Keratinocyte (primary cell): ENCODE data around the gene LRRC27. TPM values are rescaled to one million over a fixed set of nuclear protein-coding genes. Genes with fewer than 3 reads are reported as not detected.

Source experiments
- DNase-seq: peaks from one replicate; pipeline ENCODE4 v3.0.0-alpha.2; 2011; ENCODE audit warnings: low read depth, missing footprints, low spot score
- FAIRE-seq: peaks from 2 replicates; lab custom pipeline; 2011; peaks lifted over from hg19 to GRCh38; lab: Jason Lieb, UNC
- H2AFZ ChIP-seq: 2 replicates; pipeline ENCODE4 v1.6.0; 2012; ENCODE audit warnings: low read length, control low read depth, inconsistent platforms; ENCODE audit not compliant: control insufficient read depth
- H3K27ac ChIP-seq: 2 replicates; pipeline ENCODE4 v1.5.1; 2011; ENCODE audit warnings: low read length; ENCODE audit not compliant: control insufficient read depth, insufficient read depth
- H3K27me3 ChIP-seq: 3 replicates; pipeline ENCODE4 v1.6.0; 2011; ENCODE audit warnings: low read length; ENCODE audit not compliant: control insufficient read depth, insufficient read depth; ENCODE audit errors: extremely low read depth
- H3K36me3 ChIP-seq, 2 experiments: 2 replicates in 1 of 2; 3 replicates in 1 of 2; pipeline ENCODE4 v1.5.1; 2011; ENCODE audit warnings: low read length in 2 of 2, mild to moderate bottlenecking in 1 of 2; ENCODE audit not compliant: control insufficient read depth in 2 of 2, insufficient read depth in 2 of 2; ENCODE audit errors: extremely low read depth in 1 of 2
- H3K4me1 ChIP-seq: 3 replicates; pipeline ENCODE4 v1.5.1; 2011; ENCODE audit warnings: low read length; ENCODE audit not compliant: control insufficient read depth, insufficient read depth; ENCODE audit errors: extremely low read depth
- H3K4me2 ChIP-seq: 3 replicates; pipeline ENCODE4 v1.6.0; 2011; ENCODE audit warnings: low read depth, low read length; ENCODE audit not compliant: control insufficient read depth, insufficient read depth; ENCODE audit errors: extremely low read depth
- H3K4me3 ChIP-seq, 3 experiments: fragments of 200-600 bp in 1 of 3; sonication (generic) in 1 of 3; 2 replicates in 2 of 3; 3 replicates in 1 of 3; pipeline ENCODE4 v1.5.1; 2011 to 2016; ENCODE audit warnings: low read length in 3 of 3, mild to moderate bottlenecking in 3 of 3, control low read depth in 2 of 3, inconsistent platforms in 1 of 3, low read depth in 1 of 3, mixed read lengths in 1 of 3, mixed run types in 1 of 3, moderate library complexity in 1 of 3; ENCODE audit not compliant: control insufficient read depth in 2 of 3, insufficient read depth in 2 of 3; ENCODE audit errors: extremely low read depth in 1 of 3
- H3K79me2 ChIP-seq: 2 replicates; pipeline ENCODE4 v1.6.0; 2012; ENCODE audit warnings: low read length; ENCODE audit not compliant: control insufficient read depth, insufficient read depth
- H3K9ac ChIP-seq: 3 replicates; pipeline ENCODE4 v1.6.0; 2011; ENCODE audit warnings: low read length; ENCODE audit not compliant: control insufficient read depth, insufficient read depth; ENCODE audit errors: extremely low read depth
- H3K9me1 ChIP-seq: 3 replicates; pipeline ENCODE4 v1.6.0; 2011; ENCODE audit warnings: low read length; ENCODE audit not compliant: control insufficient read depth, insufficient read depth; ENCODE audit errors: extremely low read depth
- H3K9me3 ChIP-seq: 2 replicates; pipeline ENCODE4 v1.5.1; 2012; ENCODE audit warnings: low read depth, low read length; ENCODE audit not compliant: control insufficient read depth
- H4K20me1 ChIP-seq: 3 replicates; pipeline ENCODE4 v1.6.0; 2011; ENCODE audit warnings: low read length; ENCODE audit not compliant: control insufficient read depth, insufficient read depth; ENCODE audit errors: extremely low read depth
- EZH2 ChIP-seq: IDR thresholded peaks from one replicate; pipeline ENCODE4 v1.6.1; 2012; ENCODE audit warnings: inconsistent platforms, mild to moderate bottlenecking, low read length, moderate library complexity
- dilution Hi-C: fragments of 300-500 bp; cut with MboI; formaldehyde crosslinking; loops from one replicate; pipeline ENCODE4 v1.7.0; 2020; ENCODE audit warnings: low sequenced_read_pairs; ENCODE audit not compliant: extremely low pct_ligation_motif_present
- polyA plus RNA-seq, 5 experiments: library from polyadenylated mRNA; depleted of rRNA in 3 of 5; stranded (reverse) in 3 of 5; stranded (forward) in 1 of 5; unstranded in 1 of 5; fragments of >200 nt; gene quantifications; 1 replicate in 1 of 5; 2 replicates in 3 of 5; 3 replicates in 1 of 5; pipeline versions ENCODE4 v1.2.1 to v1.2.3, GENCODE V29; 2011 to 2012; ENCODE audit warnings: missing spikeins in 2 of 5, low read depth in 1 of 5, low replicate concordance in 1 of 5
- TF ChIP-seq, protein P1 (sequence below), 3 experiments: IDR thresholded peaks in 1 of 3; conservative IDR thresholded peaks in 1 of 3; optimal IDR thresholded peaks in 1 of 3; 2 replicates in 2 of 3; 3 replicates in 1 of 3; pipeline versions ENCODE3 to v1.5.1; 2011; ENCODE audit warnings: low read length in 3 of 3, mild to moderate bottlenecking in 3 of 3, moderate library complexity in 2 of 3, control low read depth in 1 of 3, inconsistent platforms in 1 of 3; ENCODE audit not compliant: insufficient read depth in 2 of 3; ENCODE audit errors: extremely low read depth in 1 of 3

LRRC27 gene
- polyA plus RNA-seq, 1 donor (not counting 4 experiments of a cell fraction or from before 2014, with no cell fraction given), result 3.0 TPM

DNA sequence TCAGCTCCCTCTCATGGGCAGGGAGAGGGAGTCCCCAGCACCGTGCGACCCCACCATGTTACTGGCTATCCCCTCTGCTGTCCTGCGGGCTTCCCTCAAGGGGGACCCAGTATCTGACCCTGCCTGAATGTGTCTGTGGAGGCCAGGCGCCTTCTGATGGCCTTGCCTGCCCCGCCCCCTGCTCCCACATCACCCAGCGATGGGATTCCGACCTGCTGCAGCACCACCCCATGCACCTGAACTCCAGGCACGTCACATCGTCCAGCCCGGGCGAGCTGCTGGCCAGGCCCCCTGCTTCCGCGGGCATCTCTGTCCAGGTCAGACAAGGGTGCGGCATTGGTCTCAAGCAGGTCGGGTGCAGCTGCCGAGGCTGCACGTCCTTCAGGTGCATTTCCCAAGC lies 19.0 kb downstream of the LRRC27 start:
- dilution Hi-C loops, result no loop called here
- no peaks in the 10 kb centered on the region for H4K20me1 ChIP-seq
- H3K27me3 ChIP-seq, result no peaks in the 10 kb centered on the region
- no peaks in the 10 kb centered on the region for H3K9me3 ChIP-seq
- no peak overlapping the region for H3K9ac ChIP-seq
- no peaks in the 10 kb centered on the region for H3K9me1 ChIP-seq
- DNase-seq (no peak), FAIRE-seq (no peak)
- H3K36me3 ChIP-seq, result peaks cover 0 to 1% of the 10 kb centered on the region in 2 experiments
- H3K4me2 ChIP-seq, result no peak overlapping the region
- no peaks in the 10 kb centered on the region for H3K79me2 ChIP-seq
- TF ChIP-seq, protein P1, sequence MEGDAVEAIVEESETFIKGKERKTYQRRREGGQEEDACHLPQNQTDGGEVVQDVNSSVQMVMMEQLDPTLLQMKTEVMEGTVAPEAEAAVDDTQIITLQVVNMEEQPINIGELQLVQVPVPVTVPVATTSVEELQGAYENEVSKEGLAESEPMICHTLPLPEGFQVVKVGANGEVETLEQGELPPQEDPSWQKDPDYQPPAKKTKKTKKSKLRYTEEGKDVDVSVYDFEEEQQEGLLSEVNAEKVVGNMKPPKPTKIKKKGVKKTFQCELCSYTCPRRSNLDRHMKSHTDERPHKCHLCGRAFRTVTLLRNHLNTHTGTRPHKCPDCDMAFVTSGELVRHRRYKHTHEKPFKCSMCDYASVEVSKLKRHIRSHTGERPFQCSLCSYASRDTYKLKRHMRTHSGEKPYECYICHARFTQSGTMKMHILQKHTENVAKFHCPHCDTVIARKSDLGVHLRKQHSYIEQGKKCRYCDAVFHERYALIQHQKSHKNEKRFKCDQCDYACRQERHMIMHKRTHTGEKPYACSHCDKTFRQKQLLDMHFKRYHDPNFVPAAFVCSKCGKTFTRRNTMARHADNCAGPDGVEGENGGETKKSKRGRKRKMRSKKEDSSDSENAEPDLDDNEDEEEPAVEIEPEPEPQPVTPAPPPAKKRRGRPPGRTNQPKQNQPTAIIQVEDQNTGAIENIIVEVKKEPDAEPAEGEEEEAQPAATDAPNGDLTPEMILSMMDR (optimal IDR thresholded peaks at IDR 0.05 in 1 of 3, IDR thresholded peaks at IDR 0.05 in 1 of 3, conservative IDR thresholded peaks at IDR 0.05 in 1 of 3; ENCODE audit: extremely low read depth in 1 of 3, insufficient read depth in 2 of 3, low read length in 3 of 3), result no peak
- no peak for TF ChIP-seq EZH2
- no peak overlapping the region for H2AFZ ChIP-seq
- no peak overlapping the region for H3K4me3 ChIP-seq
- no peak overlapping the region for H3K27ac ChIP-seq
- no peaks in the 10 kb centered on the region for H3K4me1 ChIP-seq

- Histone ChIP-seq H3K27me3 (no peaks in the 10 kb centered on the region), H3K36me3 (peaks cover 0 to 1% of the 10 kb centered on the region in 2 experiments), H2AFZ (no peak overlapping the region), H3K9me1 (no peaks in the 10 kb centered on the region), H3K9ac (no peak overlapping the region), H3K27ac (no peak overlapping the region), H3K4me1 (no peaks in the 10 kb centered on the region), H4K20me1 (no peaks in the 10 kb centered on the region), H3K4me2 (no peak overlapping the region), H3K79me2 (no peaks in the 10 kb centered on the region), H3K9me3 (no peaks in the 10 kb centered on the region), H3K4me3 (no peak overlapping the region)
- FAIRE-seq (no peak), DNase-seq (no peak)
- dilution Hi-C loops, result no loop called here
- TF ChIP-seq, protein P1 (optimal IDR thresholded peaks at IDR 0.05 in 1 of 3, IDR thresholded peaks at IDR 0.05 in 1 of 3, conservative IDR thresholded peaks at IDR 0.05 in 1 of 3; ENCODE audit: extremely low read depth in 1 of 3, insufficient read depth in 2 of 3, low read length in 3 of 3), result no peak
- no peak for TF ChIP-seq EZH2
These were observed 19.6 kb downstream of the LRRC27 start for GRCh38 chr10:132351611-132352010.
